H9 (cell line): ENCODE measurements around the gene AKT3. TPM values are rescaled to one million over a fixed set of nuclear protein-coding genes. Genes with fewer than 3 reads are reported as not detected.

ENCODE experiments used
- DNase-seq: peaks from one replicate; pipeline ENCODE4 v3.0.0-alpha.2; 2017
- H2AFZ ChIP-seq: one replicate; pipeline ENCODE4 v1.6.1; 2013; ENCODE audit warnings: mild to moderate bottlenecking, low read length, control low read depth, moderate library complexity
- H2AK5ac ChIP-seq: 2 replicates; pipeline ENCODE4 v1.6.1; 2013; ENCODE audit warnings: low read length, control low read depth, mixed read lengths; ENCODE audit not compliant: insufficient read length
- H2BK120ac ChIP-seq: one replicate; pipeline ENCODE4 v1.6.1; 2013; ENCODE audit warnings: low read depth, mild to moderate bottlenecking, low read length, control low read depth, inconsistent platforms; ENCODE audit not compliant: poor library complexity, severe bottlenecking
- H2BK12ac ChIP-seq: 2 replicates; pipeline ENCODE4 v1.6.1; 2013; ENCODE audit warnings: low read length, control low read depth, mixed read lengths, low read depth; ENCODE audit not compliant: insufficient read length
- H2BK15ac ChIP-seq: 2 replicates; pipeline ENCODE4 v1.6.1; 2013; ENCODE audit warnings: low read depth, low read length, control low read depth
- H2BK20ac ChIP-seq: one replicate; pipeline ENCODE4 v1.6.1; 2013; ENCODE audit warnings: low read depth, mild to moderate bottlenecking, low read length, control low read depth, inconsistent platforms; ENCODE audit not compliant: poor library complexity, severe bottlenecking
- H2BK5ac ChIP-seq: 2 replicates; pipeline ENCODE4 v1.6.1; 2013; ENCODE audit warnings: low read length, control low read depth, mixed read lengths; ENCODE audit not compliant: insufficient read length
- H3K14ac ChIP-seq: 2 replicates; pipeline ENCODE4 v1.6.1; 2013; ENCODE audit warnings: low read length, control low read depth; ENCODE audit not compliant: insufficient read depth
- H3K18ac ChIP-seq: 2 replicates; pipeline ENCODE4 v1.6.1; 2013; ENCODE audit warnings: low read depth, mild to moderate bottlenecking, mixed read lengths, low read length, control low read depth; ENCODE audit not compliant: insufficient read length
- H3K23ac ChIP-seq: 2 replicates; pipeline ENCODE4 v1.6.1; 2013; ENCODE audit warnings: low read length, control low read depth, mixed read lengths, low read depth; ENCODE audit not compliant: insufficient read length
- H3K23me2 ChIP-seq: 2 replicates; pipeline ENCODE4 v1.6.1; 2013; ENCODE audit warnings: low read depth, mild to moderate bottlenecking, mixed read lengths, low read length, control low read depth; ENCODE audit not compliant: insufficient read length, poor library complexity, severe bottlenecking
- H3K27ac ChIP-seq: 2 replicates; pipeline ENCODE4 v1.5.1; 2013; ENCODE audit warnings: low read length, control low read depth, mixed read lengths, low read depth; ENCODE audit not compliant: insufficient read length
- H3K27me3 ChIP-seq: 2 replicates; pipeline ENCODE4 v1.6.1; 2013; ENCODE audit warnings: low read length, control low read depth, inconsistent platforms; ENCODE audit not compliant: insufficient read depth
- H3K4ac ChIP-seq: 2 replicates; pipeline ENCODE4 v1.6.1; 2013; ENCODE audit warnings: low read depth, mild to moderate bottlenecking, control low read depth, inconsistent platforms, low read length, moderate library complexity
- H3K4me1 ChIP-seq: 2 replicates; pipeline ENCODE4 v1.6.1; 2013; ENCODE audit warnings: low read length, control low read depth, inconsistent platforms; ENCODE audit not compliant: insufficient read depth
- H3K4me2 ChIP-seq: 2 replicates; pipeline ENCODE4 v1.6.1; 2013; ENCODE audit warnings: low read length, control low read depth, mixed read lengths; ENCODE audit not compliant: insufficient read length, insufficient read depth
- H3K56ac ChIP-seq: 2 replicates; pipeline ENCODE4 v1.6.1; 2013; ENCODE audit warnings: low read depth, mild to moderate bottlenecking, mixed read lengths, low read length, control low read depth; ENCODE audit not compliant: insufficient read length
- H3K79me1 ChIP-seq: 2 replicates; pipeline ENCODE4 v1.6.1; 2013; ENCODE audit warnings: low read depth, mild to moderate bottlenecking, moderate library complexity, low read length, control low read depth, inconsistent platforms; ENCODE audit not compliant: insufficient read depth, poor library complexity, severe bottlenecking
- H3K79me2 ChIP-seq: 2 replicates; pipeline ENCODE4 v1.6.1; 2013; ENCODE audit warnings: low read length, control low read depth, inconsistent platforms; ENCODE audit not compliant: insufficient read depth
- H3K9ac ChIP-seq: 2 replicates; pipeline ENCODE4 v1.6.1; 2013; ENCODE audit warnings: low read length, control low read depth, mixed read lengths; ENCODE audit not compliant: insufficient read length; ENCODE audit errors: extremely low read depth
- H3K9me3 ChIP-seq: one replicate; pipeline ENCODE4 v1.6.1; 2013; ENCODE audit warnings: low read depth, low read length, inconsistent platforms; ENCODE audit not compliant: control insufficient read depth
- H3T11ph ChIP-seq: one replicate; pipeline ENCODE4 v1.6.1; 2013; ENCODE audit warnings: mild to moderate bottlenecking, low read length, control low read depth, inconsistent platforms
- H4K20me1 ChIP-seq: one replicate; pipeline ENCODE4 v1.6.1; 2013; ENCODE audit not compliant: control insufficient read depth, insufficient read length, insufficient read depth
- H4K5ac ChIP-seq: 2 replicates; pipeline ENCODE4 v1.6.1; 2013; ENCODE audit warnings: low read depth, mild to moderate bottlenecking, mixed read lengths, low read length, control low read depth; ENCODE audit not compliant: insufficient read length
- H4K8ac ChIP-seq: replicated peaks from 2 replicates; pipeline ENCODE4 v1.6.1; 2013; ENCODE audit warnings: low read length, control low read depth, mixed read lengths, low read depth; ENCODE audit not compliant: insufficient read length
- H4K91ac ChIP-seq: 2 replicates; pipeline ENCODE4 v1.6.1; 2013; ENCODE audit warnings: low read depth, mild to moderate bottlenecking, moderate library complexity, mixed read lengths, low read length, control low read depth; ENCODE audit not compliant: insufficient read length
- H3K27ac Mint-ChIP-seq, 3 experiments: 2 replicates in 2 of 3; 3 replicates in 1 of 3; pipeline ENCODE4 v1.8.0; 2020 to 2021; ENCODE audit warnings: mixed read lengths in 3 of 3, mild to moderate bottlenecking in 1 of 3, moderate library complexity in 1 of 3
- H3K27me3 Mint-ChIP-seq: 2 replicates; pipeline ENCODE4 v1.8.0; 2021; ENCODE audit warnings: low read depth, mild to moderate bottlenecking, moderate library complexity, mixed read lengths
- H3K36me3 Mint-ChIP-seq, 3 experiments: 2 replicates in 2 of 3; 3 replicates in 1 of 3; pipeline ENCODE4 v1.8.0; 2020 to 2021; ENCODE audit warnings: low read depth in 3 of 3, mixed read lengths in 3 of 3; ENCODE audit not compliant: insufficient read depth in 1 of 3
- H3K4me1 Mint-ChIP-seq, 2 experiments: 2 replicates each; pipeline ENCODE4 v1.8.0; 2020; ENCODE audit warnings: mixed read lengths in 2 of 2
- H3K4me3 Mint-ChIP-seq, 2 experiments: 2 replicates in 1 of 2; 3 replicates in 1 of 2; pipeline ENCODE4 v1.8.0; 2020 to 2021; ENCODE audit warnings: mild to moderate bottlenecking in 2 of 2, mixed read lengths in 2 of 2, moderate library complexity in 1 of 2
- H3K9me3 Mint-ChIP-seq, 2 experiments: 2 replicates in 1 of 2; 3 replicates in 1 of 2; pipeline ENCODE4 v1.8.0; 2020; ENCODE audit warnings: mild to moderate bottlenecking in 2 of 2, mixed read lengths in 2 of 2, moderate library complexity in 1 of 2
- CTCF ChIP-seq: fragments of 200-600 bp; sonication (generic); conservative IDR thresholded peaks from 3 replicates; pipeline ENCODE4 v1.8.0; 2021; ENCODE audit warnings: antibody characterized with exemption, mild to moderate bottlenecking
- total RNA-seq: library from RNA; stranded (reverse); gene quantifications from 2 replicates; pipeline ENCODE4 v1.2.1, GENCODE V29; 2021

The AKT3 gene
- total RNA-seq, 1 experiment from 2014 or later = 27.8 TPM

- H3K9ac ChIP-seq = no peak overlapping the region
- no peaks in the 10 kb centered on the region for H3K4me1 ChIP-seq
- no peaks in the 10 kb centered on the region for H3K79me1 ChIP-seq
- no peak overlapping the region for H4K5ac ChIP-seq
- no peak overlapping the region for H3K4me3 Mint-ChIP-seq
- no peak overlapping the region for H3T11ph ChIP-seq
- H3K14ac ChIP-seq = no peak overlapping the region
- peaks cover 0 to 3% (median 0%) of the 10 kb centered on the region in 3 experiments; a peak in 1 of 7 replicates for H3K36me3 Mint-ChIP-seq
- H3K18ac ChIP-seq = no peak overlapping the region
- H3K4me1 Mint-ChIP-seq = peaks cover 4 to 7% of the 10 kb centered on the region in 2 experiments; a peak in 2 of 4 replicates
- H4K91ac ChIP-seq = no peak overlapping the region
- no peak overlapping the region for H3K4ac ChIP-seq
- no peaks in the 10 kb centered on the region for H3K23me2 ChIP-seq
- H4K8ac ChIP-seq = no peak overlapping the region
- H3K4me2 ChIP-seq = no peak overlapping the region
- H4K20me1 ChIP-seq = no peaks in the 10 kb centered on the region
- H3K9me3 Mint-ChIP-seq = peaks cover 0 to 2% of the 10 kb centered on the region in 2 experiments; a peak in 2 of 5 replicates
- H3K27me3 Mint-ChIP-seq = no peaks in the 10 kb centered on the region
- no peaks in the 10 kb centered on the region for H3K27me3 ChIP-seq
- H2AFZ ChIP-seq = no peak overlapping the region
- no peak overlapping the region for H3K23ac ChIP-seq
- H3K27ac Mint-ChIP-seq = no peak overlapping the region
- H3K56ac ChIP-seq = no peak overlapping the region
- no peak overlapping the region for H2BK15ac ChIP-seq
- H2BK120ac ChIP-seq = no peak overlapping the region
- no peak overlapping the region for H3K27ac ChIP-seq
- no peak for TF ChIP-seq CTCF
- no peak overlapping the region for H2AK5ac ChIP-seq
- H3K9me3 ChIP-seq = no peaks in the 10 kb centered on the region
- no peak for DNase-seq
- no peak overlapping the region for H2BK5ac ChIP-seq
- no peaks in the 10 kb centered on the region for H3K79me2 ChIP-seq
- H2BK12ac ChIP-seq = no peak overlapping the region
- no peak overlapping the region for H2BK20ac ChIP-seq
Observed at GRCh38 chr1:243549791-243550190, 300.3 kb downstream of the AKT3 start.
